GM23338 (cell line): ENCODE data around the gene CPLX3. TPM values are rescaled to one million over a fixed set of nuclear protein-coding genes. Genes with fewer than 3 reads are reported as not detected.

ENCODE experiments used
- ATAC-seq: fragments of 200-7000 bp; cut with Tn5 transposase; 3 replicates; pipeline ENCODE4 v1.9.1; 2020
- DNase-seq: peaks from one replicate; pipeline ENCODE4 v3.0.0-alpha.2; 2015; ENCODE audit warnings: low spot score
- H2AFZ ChIP-seq: fragments of 200-600 bp; sonication (generic); 2 replicates; pipeline ENCODE4 v1.8.0; 2016; ENCODE audit warnings: antibody characterized with exemption, mild to moderate bottlenecking, moderate library complexity
- H3F3A ChIP-seq: fragments of 200-600 bp; sonication (generic); replicated peaks from 2 replicates; pipeline ENCODE4 v1.8.0; 2017; ENCODE audit warnings: antibody characterized with exemption, mixed run types, low read depth
- H3K27ac ChIP-seq: fragments of 200-600 bp; sonication (generic); 2 replicates; pipeline ENCODE4 v1.6.1; 2016; ENCODE audit warnings: low read depth
- H3K27me3 ChIP-seq: fragments of 200-600 bp; sonication (generic); 2 replicates; pipeline ENCODE4 v1.8.0; 2016; ENCODE audit warnings: mild to moderate bottlenecking, mixed run types, moderate library complexity; ENCODE audit not compliant: insufficient read depth
- H3K36me3 ChIP-seq: fragments of 200-600 bp; sonication (generic); 2 replicates; pipeline ENCODE4 v1.8.0; 2016; ENCODE audit warnings: mild to moderate bottlenecking; ENCODE audit not compliant: insufficient read depth
- H3K4me1 ChIP-seq: fragments of 200-600 bp; sonication (generic); 2 replicates; pipeline ENCODE4 v1.8.0; 2016; ENCODE audit warnings: mild to moderate bottlenecking, moderate library complexity; ENCODE audit not compliant: insufficient read depth
- H3K4me2 ChIP-seq: fragments of 200-600 bp; sonication (generic); 2 replicates; pipeline ENCODE4 v1.7.1; 2017; ENCODE audit warnings: mixed run types
- H3K4me3 ChIP-seq: fragments of 200-600 bp; sonication (generic); 2 replicates; pipeline ENCODE4 v1.6.1; 2016; ENCODE audit warnings: mixed run types
- H3K79me2 ChIP-seq: fragments of 200-600 bp; sonication (generic); replicated peaks from 2 replicates; pipeline ENCODE4 v1.8.0; 2017; ENCODE audit warnings: mild to moderate bottlenecking; ENCODE audit not compliant: insufficient read depth
- H3K9me2 ChIP-seq: fragments of 200-600 bp; sonication (generic); 2 replicates; pipeline ENCODE4 v1.8.0; 2017; ENCODE audit not compliant: insufficient read depth
- H4K20me1 ChIP-seq: fragments of 200-600 bp; sonication (generic); replicated peaks from 2 replicates; pipeline ENCODE4 v1.8.0; 2017; ENCODE audit warnings: mild to moderate bottlenecking; ENCODE audit not compliant: insufficient read depth
- H3K27ac Mint-ChIP-seq: 2 replicates; pipeline ENCODE4 v1.8.0; 2020; ENCODE audit warnings: inconsistent platforms, mild to moderate bottlenecking, moderate library complexity, mixed read lengths
- H3K27me3 Mint-ChIP-seq: 3 replicates; pipeline ENCODE4 v1.8.0; 2022; ENCODE audit warnings: low read depth, mild to moderate bottlenecking, moderate library complexity, mixed read lengths, inconsistent platforms; ENCODE audit not compliant: insufficient read depth, poor library complexity
- H3K36me3 Mint-ChIP-seq: 3 replicates; pipeline ENCODE4 v1.8.0; 2021; ENCODE audit warnings: low read depth, mild to moderate bottlenecking, inconsistent platforms, moderate library complexity, mixed read lengths
- H3K4me1 Mint-ChIP-seq: 3 replicates; pipeline ENCODE4 v1.8.0; 2020; ENCODE audit warnings: mild to moderate bottlenecking, inconsistent platforms, mixed read lengths
- H3K4me3 Mint-ChIP-seq: 3 replicates; pipeline ENCODE4 v1.8.0; 2021; ENCODE audit warnings: moderate library complexity, mild to moderate bottlenecking, inconsistent platforms, mixed read lengths
- H3K9me3 Mint-ChIP-seq: 3 replicates; pipeline ENCODE4 v1.8.0; 2020; ENCODE audit warnings: moderate library complexity, mild to moderate bottlenecking, inconsistent platforms, mixed read lengths
- CREB1 ChIP-seq: fragments of 250-450 bp; sonication (Bioruptor Pico); IDR thresholded peaks from 2 replicates; pipeline ENCODE4 v1.5.0; 2020; ENCODE audit warnings: low read depth, mild to moderate bottlenecking, moderate library complexity
- NANOG ChIP-seq: IDR thresholded peaks from 2 replicates; pipeline ENCODE4 v1.6.1; 2016; ENCODE audit warnings: antibody characterized with exemption, borderline replicate concordance
- POLR2AphosphoS5 ChIP-seq: IDR thresholded peaks from 2 replicates; pipeline ENCODE4 v1.6.1; 2016; ENCODE audit warnings: antibody characterized with exemption, low read depth
- STAT1 ChIP-seq: IDR thresholded peaks from one replicate; pipeline ENCODE4 v1.6.1; 2016; ENCODE audit warnings: antibody characterized with exemption; ENCODE audit not compliant: unreplicated experiment
- ZNF114 ChIP-seq: fragments of 250-450 bp; sonication (Bioruptor Pico); IDR thresholded peaks from 2 replicates; pipeline ENCODE4 v1.5.0; 2020; ENCODE audit warnings: mild to moderate bottlenecking, moderate library complexity
- ZNF331 ChIP-seq: fragments of 250-450 bp; sonication (Bioruptor Pico); IDR thresholded peaks from 2 replicates; pipeline ENCODE4 v1.5.0; 2020; ENCODE audit warnings: low read depth, mild to moderate bottlenecking, moderate library complexity
- polyA plus RNA-seq: library from polyadenylated mRNA; unstranded; fragments of >200 nt; fragmentation: Nextera tagmentation; extraction: Ambion mirVana; gene quantifications from 2 replicates; pipeline ENCODE4 v1.2.1, GENCODE V29; 2016
- total RNA-seq: library from RNA; depleted of rRNA; stranded (reverse); fragments of >200 nt; shearing (Covaris generic); gene quantifications from 2 replicates; pipeline ENCODE4 v1.2.3, GENCODE V29; 2014
- TF ChIP-seq, protein P1 (sequence below): IDR thresholded peaks from 2 replicates; pipeline ENCODE4 v1.6.1; 2016; ENCODE audit warnings: antibody characterized with exemption
- TF ChIP-seq, protein P2 (sequence below), 2 experiments: fragments of 200-600 bp in 1 of 2; sonication (generic) in 1 of 2; conservative IDR thresholded peaks; 2 replicates each; pipeline versions ENCODE4 v1.5.1 to v1.6.1; 2016 to 2017; ENCODE audit warnings: antibody characterized with exemption in 2 of 2, low read depth in 2 of 2, mild to moderate bottlenecking in 2 of 2, moderate library complexity in 1 of 2

Gene CPLX3
- total and polyA plus RNA-seq, 2 experiments from 2014 or later, result 0.66 TPM; not detected in 1

DNA sequence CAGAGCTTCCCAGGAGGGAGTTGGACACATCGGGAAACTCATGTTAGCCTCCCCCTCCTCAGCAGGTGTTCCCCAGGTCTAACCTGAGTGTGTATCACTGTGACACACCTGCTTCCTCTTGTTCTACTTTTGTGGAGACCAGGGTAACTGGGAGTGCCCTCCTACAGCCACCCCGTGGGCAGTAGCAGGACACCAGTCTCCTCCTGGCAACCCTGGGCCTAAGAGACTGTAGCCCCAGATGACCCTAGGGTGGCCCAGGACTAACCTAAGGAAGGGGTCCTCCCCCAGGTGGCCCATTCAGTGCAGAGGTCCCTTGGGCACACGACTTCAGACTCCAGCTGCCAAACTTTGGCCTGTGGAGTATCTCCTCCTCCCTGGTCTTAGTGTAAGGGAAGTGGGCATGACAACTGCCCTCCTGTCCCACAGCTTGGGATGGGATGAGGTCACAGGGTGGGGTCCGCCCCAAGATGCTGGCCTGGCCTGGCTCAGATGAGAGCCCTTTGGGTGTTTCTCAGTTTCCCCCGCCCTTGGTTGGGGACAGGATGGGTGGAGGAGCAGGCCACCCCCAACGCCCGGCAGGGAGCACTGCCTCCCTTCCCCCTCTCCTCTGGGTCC, 39.8 kb upstream of the CPLX3 start (continued):
- TF ChIP-seq CREB1 (no peak), POLR2AphosphoS5 (no peak), ZNF331 (CRISPR knock-in tag) (no peak), ZNF114 (CRISPR knock-in tag) (no peak)

DNA sequence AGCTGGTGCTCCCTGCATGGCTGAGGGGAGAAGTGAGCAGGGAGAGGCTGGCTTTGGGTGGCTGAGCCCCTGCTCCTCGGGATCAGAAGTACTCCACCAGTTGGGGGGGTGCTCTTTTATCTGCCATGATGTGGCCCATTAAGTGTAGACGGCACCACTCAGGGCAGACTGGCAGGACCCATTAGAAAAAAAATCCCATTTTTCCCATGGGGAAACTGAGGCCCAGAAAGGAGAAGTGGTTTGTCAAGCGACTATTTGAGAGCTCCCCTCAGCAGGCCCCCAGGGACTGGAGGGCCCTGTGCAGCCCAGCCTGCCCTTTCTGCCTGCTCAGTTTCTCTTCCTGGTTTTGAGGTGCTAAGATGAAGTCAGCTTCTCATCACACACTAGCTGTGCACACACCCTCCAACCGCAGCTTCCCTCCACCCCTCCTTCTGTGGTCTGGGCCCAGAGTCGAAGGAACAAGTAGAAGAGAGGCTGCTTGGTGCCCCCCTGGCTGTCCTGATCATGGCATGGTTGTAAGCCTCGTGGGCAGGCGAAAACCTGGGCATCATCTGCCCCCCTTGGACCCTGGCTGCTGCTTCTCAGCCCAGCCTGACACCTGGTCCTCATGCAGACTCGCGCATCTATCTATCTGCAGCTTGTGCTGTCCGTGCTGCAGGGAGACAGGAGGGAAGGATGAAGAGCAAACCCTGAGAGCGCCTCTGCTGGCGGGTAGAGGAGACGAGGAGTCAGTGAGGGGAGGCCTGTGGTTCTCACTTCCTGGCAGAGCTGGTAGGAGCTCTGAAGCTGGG, 39.0 kb upstream of the CPLX3 start:
- 0 out of 2 replicates have a peak overlapping the region, but pooled peaks have one; percentile 26 for H3K4me2 ChIP-seq
- H2AFZ ChIP-seq, result no peak overlapping the region
- Mint-ChIP-seq H3K4me3 (no peak overlapping the region; the same call in 2 of the 3 replicates), H3K27ac (no peak overlapping the region), H3K9me3 (no peaks in the 10 kb centered on the region), H3K27me3 (peaks cover 24% of the 10 kb centered on the region), H3K36me3 (no peaks in the 10 kb centered on the region), H3K4me1 (peaks cover 41% of the 10 kb centered on the region)
- H3K36me3 ChIP-seq, result no peaks in the 10 kb centered on the region
- peaks cover 50% of the 10 kb centered on the region for H4K20me1 ChIP-seq
- DNase-seq, result peak; percentile 90
- TF ChIP-seq NANOG (no peak), STAT1 (no peak)
- TF ChIP-seq, protein P1, sequence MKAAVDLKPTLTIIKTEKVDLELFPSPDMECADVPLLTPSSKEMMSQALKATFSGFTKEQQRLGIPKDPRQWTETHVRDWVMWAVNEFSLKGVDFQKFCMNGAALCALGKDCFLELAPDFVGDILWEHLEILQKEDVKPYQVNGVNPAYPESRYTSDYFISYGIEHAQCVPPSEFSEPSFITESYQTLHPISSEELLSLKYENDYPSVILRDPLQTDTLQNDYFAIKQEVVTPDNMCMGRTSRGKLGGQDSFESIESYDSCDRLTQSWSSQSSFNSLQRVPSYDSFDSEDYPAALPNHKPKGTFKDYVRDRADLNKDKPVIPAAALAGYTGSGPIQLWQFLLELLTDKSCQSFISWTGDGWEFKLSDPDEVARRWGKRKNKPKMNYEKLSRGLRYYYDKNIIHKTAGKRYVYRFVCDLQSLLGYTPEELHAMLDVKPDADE, result peak; percentile 17; the same call in 1 of the 2 replicates
- TF ChIP-seq, protein P2, sequence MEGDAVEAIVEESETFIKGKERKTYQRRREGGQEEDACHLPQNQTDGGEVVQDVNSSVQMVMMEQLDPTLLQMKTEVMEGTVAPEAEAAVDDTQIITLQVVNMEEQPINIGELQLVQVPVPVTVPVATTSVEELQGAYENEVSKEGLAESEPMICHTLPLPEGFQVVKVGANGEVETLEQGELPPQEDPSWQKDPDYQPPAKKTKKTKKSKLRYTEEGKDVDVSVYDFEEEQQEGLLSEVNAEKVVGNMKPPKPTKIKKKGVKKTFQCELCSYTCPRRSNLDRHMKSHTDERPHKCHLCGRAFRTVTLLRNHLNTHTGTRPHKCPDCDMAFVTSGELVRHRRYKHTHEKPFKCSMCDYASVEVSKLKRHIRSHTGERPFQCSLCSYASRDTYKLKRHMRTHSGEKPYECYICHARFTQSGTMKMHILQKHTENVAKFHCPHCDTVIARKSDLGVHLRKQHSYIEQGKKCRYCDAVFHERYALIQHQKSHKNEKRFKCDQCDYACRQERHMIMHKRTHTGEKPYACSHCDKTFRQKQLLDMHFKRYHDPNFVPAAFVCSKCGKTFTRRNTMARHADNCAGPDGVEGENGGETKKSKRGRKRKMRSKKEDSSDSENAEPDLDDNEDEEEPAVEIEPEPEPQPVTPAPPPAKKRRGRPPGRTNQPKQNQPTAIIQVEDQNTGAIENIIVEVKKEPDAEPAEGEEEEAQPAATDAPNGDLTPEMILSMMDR (conservative IDR thresholded peaks at IDR 0.05; ENCODE audit: low read depth in 2 of 2), result peak; percentile 56 to 78
- H3F3A ChIP-seq, result peaks cover 7% of the 10 kb centered on the region
- peak; percentile 86 for ATAC-seq
- peaks cover 34% of the 10 kb centered on the region for H3K4me1 ChIP-seq
- no peak overlapping the region for H3K27ac ChIP-seq
- H3K4me3 ChIP-seq, result no peak overlapping the region
- no peaks in the 10 kb centered on the region for H3K9me2 ChIP-seq
- H3K27me3 ChIP-seq, result no peaks in the 10 kb centered on the region
- H3K79me2 ChIP-seq, result peaks cover 20% of the 10 kb centered on the region

DNA sequence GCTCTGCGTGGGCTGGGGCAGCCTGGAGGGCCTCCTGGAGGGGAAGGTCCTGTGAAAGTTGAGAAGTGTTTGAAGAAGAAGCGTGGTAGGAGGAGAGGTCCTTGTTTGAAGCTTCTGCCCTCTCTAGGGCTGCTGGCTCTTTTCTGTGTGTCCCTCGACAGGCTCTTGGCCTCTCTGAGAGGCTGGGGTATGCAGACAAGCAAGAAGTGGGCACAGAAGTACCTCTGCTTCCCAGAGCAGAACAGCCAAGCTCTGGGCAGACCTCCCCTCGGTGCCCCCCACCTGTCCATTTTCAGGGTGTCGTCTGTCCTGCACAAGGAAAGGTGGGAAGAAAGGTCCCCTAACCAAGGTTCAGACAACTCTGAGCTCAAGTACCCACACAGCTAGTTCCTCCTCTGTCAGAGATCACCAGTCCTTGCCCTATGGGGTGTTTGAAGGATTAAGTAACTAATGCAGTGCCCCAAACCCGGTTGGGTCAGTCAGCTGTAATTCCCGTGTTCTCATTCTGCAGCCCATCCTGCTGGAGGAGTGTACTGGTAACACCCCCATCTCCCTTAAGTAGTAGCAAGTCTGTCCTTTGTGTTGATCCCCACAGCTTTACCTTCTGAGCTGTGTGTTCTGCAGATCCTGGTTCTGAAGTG, 38.3 kb upstream of the CPLX3 start:
- H3K27me3 Mint-ChIP-seq, result peaks cover 22% of the 10 kb centered on the region
- no peak for TF ChIP-seq POLR2AphosphoS5
- no peak for TF ChIP-seq NANOG

More for the DNA sequence above, 38.3 kb upstream of the CPLX3 start:
- no peaks in the 10 kb centered on the region for H3K36me3 ChIP-seq
- no peak overlapping the region for H3K4me3 ChIP-seq
- H3F3A ChIP-seq, result peaks cover 7% of the 10 kb centered on the region
- no peak overlapping the region; the same call in 2 of the 3 replicates for H3K4me3 Mint-ChIP-seq
- H4K20me1 ChIP-seq, result peaks cover 47% of the 10 kb centered on the region
- H3K79me2 ChIP-seq, result peaks cover 16% of the 10 kb centered on the region
- H3K27me3 ChIP-seq, result no peaks in the 10 kb centered on the region
- H3K27ac ChIP-seq, result no peak overlapping the region
- peak overlapping the region; percentile 69 for H3K4me2 ChIP-seq
- H3K36me3 Mint-ChIP-seq, result no peaks in the 10 kb centered on the region
- DNase-seq (no peak), ATAC-seq (no peak)
- H2AFZ ChIP-seq, result no peak overlapping the region
- no peaks in the 10 kb centered on the region for H3K9me2 ChIP-seq
- peaks cover 38% of the 10 kb centered on the region for H3K4me1 Mint-ChIP-seq
- peaks cover 31% of the 10 kb centered on the region for H3K4me1 ChIP-seq
- no peaks in the 10 kb centered on the region for H3K9me3 Mint-ChIP-seq
- H3K27ac Mint-ChIP-seq, result no peak overlapping the region
